ENCODE results near the gene ADAMTSL1. TPM values are rescaled to one million over a fixed set of nuclear protein-coding genes. Genes with fewer than 3 reads are reported as not detected.

The ADAMTSL1 gene
- total RNA-seq, 1 donor from 2014 or later = 12.6 TPM

GRCh38 chr9:18710065-18710464 lies 236.1 kb downstream of the ADAMTSL1 start:
- H3K9ac ChIP-seq (ENCODE audit: low read length) = no peak overlapping the region
- FAIRE-seq (no peak), DNase-seq (ENCODE audit: low read depth) (peak; percentile 60)
- Mint-ChIP-seq H3K9me3 (ENCODE audit: unreplicated experiment) (no peaks in the 10 kb centered on the region), H3K27me3 (ENCODE audit: low read depth, unreplicated experiment) (no peaks in the 10 kb centered on the region), H3K36me3 (ENCODE audit: low read depth, unreplicated experiment) (peaks cover 8% of the 10 kb centered on the region), H3K4me1 (ENCODE audit: low read depth, unreplicated experiment) (peaks cover 1% of the 10 kb centered on the region), H3K4me3 (ENCODE audit: unreplicated experiment) (no peak overlapping the region), H3K27ac (ENCODE audit: unreplicated experiment) (no peak overlapping the region)
- H3K4me2 ChIP-seq (ENCODE audit: low read length) = no peak overlapping the region
- H3K9me3 ChIP-seq (ENCODE audit: insufficient read depth, low read depth, low read length) = no peaks in the 10 kb centered on the region
- H3K4me3 ChIP-seq (ENCODE audit: insufficient read depth, low read depth, low read length) = no peak overlapping the region
- no peaks in the 10 kb centered on the region for H3K27me3 ChIP-seq (ENCODE audit: insufficient read depth, low read length)
- no peaks in the 10 kb centered on the region for H3K79me2 ChIP-seq (ENCODE audit: insufficient read depth, low read length)
- no peak overlapping the region for H3K27ac ChIP-seq (ENCODE audit: low read depth, low read length)
- H3K36me3 ChIP-seq (ENCODE audit: insufficient read depth, low read length) = peaks cover 17% of the 10 kb centered on the region
- H4K20me1 ChIP-seq (ENCODE audit: insufficient read depth, low read length) = no peaks in the 10 kb centered on the region
- TF ChIP-seq EZH2 (IDR thresholded peaks at IDR 0.05; ENCODE audit: insufficient read depth, low read length) = no peak
- TF ChIP-seq, protein P1, sequence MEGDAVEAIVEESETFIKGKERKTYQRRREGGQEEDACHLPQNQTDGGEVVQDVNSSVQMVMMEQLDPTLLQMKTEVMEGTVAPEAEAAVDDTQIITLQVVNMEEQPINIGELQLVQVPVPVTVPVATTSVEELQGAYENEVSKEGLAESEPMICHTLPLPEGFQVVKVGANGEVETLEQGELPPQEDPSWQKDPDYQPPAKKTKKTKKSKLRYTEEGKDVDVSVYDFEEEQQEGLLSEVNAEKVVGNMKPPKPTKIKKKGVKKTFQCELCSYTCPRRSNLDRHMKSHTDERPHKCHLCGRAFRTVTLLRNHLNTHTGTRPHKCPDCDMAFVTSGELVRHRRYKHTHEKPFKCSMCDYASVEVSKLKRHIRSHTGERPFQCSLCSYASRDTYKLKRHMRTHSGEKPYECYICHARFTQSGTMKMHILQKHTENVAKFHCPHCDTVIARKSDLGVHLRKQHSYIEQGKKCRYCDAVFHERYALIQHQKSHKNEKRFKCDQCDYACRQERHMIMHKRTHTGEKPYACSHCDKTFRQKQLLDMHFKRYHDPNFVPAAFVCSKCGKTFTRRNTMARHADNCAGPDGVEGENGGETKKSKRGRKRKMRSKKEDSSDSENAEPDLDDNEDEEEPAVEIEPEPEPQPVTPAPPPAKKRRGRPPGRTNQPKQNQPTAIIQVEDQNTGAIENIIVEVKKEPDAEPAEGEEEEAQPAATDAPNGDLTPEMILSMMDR (IDR thresholded peaks at IDR 0.05; ENCODE audit: insufficient read depth, low read depth, low read length) = no peak
- H3K4me1 ChIP-seq (ENCODE audit: insufficient read depth, low read length) = peaks cover 4% of the 10 kb centered on the region
- no peak overlapping the region for H2AFZ ChIP-seq (ENCODE audit: low read depth, low read length)

DNA sequence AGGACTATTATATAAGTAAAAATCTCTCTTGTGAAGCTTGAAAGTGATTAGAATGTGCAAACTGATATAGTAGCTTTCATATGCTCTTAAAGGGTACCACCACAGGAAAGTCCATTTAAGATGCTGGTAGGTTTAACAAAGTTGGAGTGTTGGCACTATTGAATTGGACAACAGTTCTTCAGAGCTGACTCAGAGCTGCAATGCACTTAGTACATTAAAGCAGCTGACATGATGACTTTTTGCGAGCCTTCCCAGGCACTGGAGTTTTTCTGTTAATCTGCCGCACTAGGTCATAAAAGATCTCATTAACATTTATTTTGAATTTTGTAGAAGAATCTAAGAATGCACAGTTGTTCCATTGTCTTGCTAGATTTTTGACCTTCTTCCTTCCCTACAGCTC lies 243.8 kb downstream of the ADAMTSL1 start:
- FAIRE-seq = no peak
- no peaks in the 10 kb centered on the region for H3K9me3 ChIP-seq (ENCODE audit: insufficient read depth, low read depth, low read length)
- no peak overlapping the region for H3K9ac ChIP-seq (ENCODE audit: low read length)

GRCh38 chr9:18718393-18718792 lies 244.4 kb downstream of the ADAMTSL1 start:
- Histone ChIP-seq H3K4me3 (ENCODE audit: insufficient read depth, low read depth, low read length) (no peak overlapping the region), H3K4me1 (ENCODE audit: insufficient read depth, low read length) (no peaks in the 10 kb centered on the region), H3K9ac (ENCODE audit: low read length) (no peak overlapping the region), H2AFZ (ENCODE audit: low read depth, low read length) (no peak overlapping the region), H3K27ac (ENCODE audit: low read depth, low read length) (no peak overlapping the region), H3K36me3 (ENCODE audit: insufficient read depth, low read length) (peaks cover 26% of the 10 kb centered on the region), H3K79me2 (ENCODE audit: insufficient read depth, low read length) (no peaks in the 10 kb centered on the region), H3K9me3 (ENCODE audit: insufficient read depth, low read depth, low read length) (no peaks in the 10 kb centered on the region), H3K27me3 (ENCODE audit: insufficient read depth, low read length) (no peaks in the 10 kb centered on the region), H4K20me1 (ENCODE audit: insufficient read depth, low read length) (no peaks in the 10 kb centered on the region), H3K4me2 (ENCODE audit: low read length) (no peak overlapping the region)
- Mint-ChIP-seq H3K4me1 (ENCODE audit: low read depth, unreplicated experiment) (no peaks in the 10 kb centered on the region), H3K27me3 (ENCODE audit: low read depth, unreplicated experiment) (no peaks in the 10 kb centered on the region), H3K36me3 (ENCODE audit: low read depth, unreplicated experiment) (no peaks in the 10 kb centered on the region), H3K27ac (ENCODE audit: unreplicated experiment) (no peak overlapping the region), H3K9me3 (ENCODE audit: unreplicated experiment) (no peaks in the 10 kb centered on the region), H3K4me3 (ENCODE audit: unreplicated experiment) (no peak overlapping the region)
- TF ChIP-seq, protein P1 (IDR thresholded peaks at IDR 0.05; ENCODE audit: insufficient read depth, low read depth, low read length) = no peak
- no peak for TF ChIP-seq EZH2 (IDR thresholded peaks at IDR 0.05; ENCODE audit: insufficient read depth, low read length)
- FAIRE-seq (no peak), DNase-seq (ENCODE audit: low read depth) (no peak)

More for the DNA sequence above, 243.8 kb downstream of the ADAMTSL1 start:
- Mint-ChIP-seq H3K4me3 (ENCODE audit: unreplicated experiment) (no peak overlapping the region), H3K27me3 (ENCODE audit: low read depth, unreplicated experiment) (no peaks in the 10 kb centered on the region), H3K27ac (ENCODE audit: unreplicated experiment) (peak overlapping the region; percentile 5), H3K9me3 (ENCODE audit: unreplicated experiment) (no peaks in the 10 kb centered on the region), H3K4me1 (ENCODE audit: low read depth, unreplicated experiment) (no peaks in the 10 kb centered on the region), H3K36me3 (ENCODE audit: low read depth, unreplicated experiment) (no peaks in the 10 kb centered on the region)
- H2AFZ ChIP-seq (ENCODE audit: low read depth, low read length) = no peak overlapping the region
- DNase-seq (ENCODE audit: low read depth) = peak; percentile 20
- H3K27ac ChIP-seq (ENCODE audit: low read depth, low read length) = no peak overlapping the region
- H3K4me1 ChIP-seq (ENCODE audit: insufficient read depth, low read length) = no peaks in the 10 kb centered on the region
- H3K4me3 ChIP-seq (ENCODE audit: insufficient read depth, low read depth, low read length) = no peak overlapping the region
- H3K36me3 ChIP-seq (ENCODE audit: insufficient read depth, low read length) = peaks cover 20% of the 10 kb centered on the region
- no peaks in the 10 kb centered on the region for H3K79me2 ChIP-seq (ENCODE audit: insufficient read depth, low read length)
- no peaks in the 10 kb centered on the region for H3K27me3 ChIP-seq (ENCODE audit: insufficient read depth, low read length)
- TF ChIP-seq, protein P1 (IDR thresholded peaks at IDR 0.05; ENCODE audit: insufficient read depth, low read depth, low read length) = no peak
- no peak for TF ChIP-seq EZH2 (IDR thresholded peaks at IDR 0.05; ENCODE audit: insufficient read depth, low read length)
- H3K4me2 ChIP-seq (ENCODE audit: low read length) = no peak overlapping the region
- no peaks in the 10 kb centered on the region for H4K20me1 ChIP-seq (ENCODE audit: insufficient read depth, low read length)

Data from astrocyte (in vitro differentiated cells and primary cell).